HG03575 (cell line): ENCODE measurements around the gene RCAN2.

ENCODE experiments used
- ATAC-seq: cut with Tn5 transposase; IDR thresholded peaks from one replicate; pipeline ENCODE4 v1.9.1; 2021; ENCODE audit not compliant: unreplicated experiment, insufficient number of reproducible peaks, low FRiP score; ENCODE audit errors: extremely low read depth

Gene RCAN2

DNA sequence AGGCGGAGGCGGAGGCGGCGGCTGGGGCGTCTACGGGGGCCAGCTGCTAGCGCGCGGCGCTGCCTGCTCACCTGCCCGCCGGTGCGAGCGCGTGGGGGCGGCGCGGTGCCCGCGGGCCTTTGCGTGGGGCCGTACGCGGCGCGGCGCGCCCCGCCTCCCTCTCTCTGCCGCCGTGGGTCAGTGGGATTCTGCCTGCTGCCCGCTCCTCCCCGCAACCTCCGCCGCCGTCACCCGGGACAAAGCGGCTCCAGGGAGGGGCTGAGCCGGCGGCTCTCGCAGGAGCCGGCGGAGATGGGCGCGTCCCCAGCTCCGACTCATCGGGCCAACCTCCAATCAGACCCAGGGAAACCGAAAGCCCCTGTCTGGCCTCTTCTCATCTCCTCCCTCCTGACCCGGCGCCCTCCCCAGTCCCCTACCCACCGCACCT is at the start of gene RCAN2:
TSS of gene RCAN2 (minus strand) at position 249 of the 427 bp plus-strand sequence.
- ATAC-seq: no peak

DNA sequence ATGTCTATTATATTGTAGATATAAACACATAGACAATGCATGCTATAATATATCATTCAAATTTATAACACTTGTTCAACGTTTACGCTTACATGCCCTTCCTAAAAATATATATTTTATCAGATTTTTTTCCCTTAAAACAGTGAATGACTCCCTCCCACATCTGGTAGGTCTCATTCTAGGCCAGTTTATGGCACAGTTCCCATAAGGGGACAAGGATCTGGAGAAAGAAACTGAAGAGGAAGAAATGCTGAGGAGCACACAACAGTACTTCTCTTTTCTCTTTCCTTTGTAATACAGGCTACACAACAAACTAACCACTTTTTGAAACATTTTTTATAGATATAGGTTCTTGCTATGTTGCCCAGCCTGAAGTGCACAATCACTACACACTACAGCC is 48.6 kb upstream of the RCAN2 start:
- no peak for ATAC-seq

DNA sequence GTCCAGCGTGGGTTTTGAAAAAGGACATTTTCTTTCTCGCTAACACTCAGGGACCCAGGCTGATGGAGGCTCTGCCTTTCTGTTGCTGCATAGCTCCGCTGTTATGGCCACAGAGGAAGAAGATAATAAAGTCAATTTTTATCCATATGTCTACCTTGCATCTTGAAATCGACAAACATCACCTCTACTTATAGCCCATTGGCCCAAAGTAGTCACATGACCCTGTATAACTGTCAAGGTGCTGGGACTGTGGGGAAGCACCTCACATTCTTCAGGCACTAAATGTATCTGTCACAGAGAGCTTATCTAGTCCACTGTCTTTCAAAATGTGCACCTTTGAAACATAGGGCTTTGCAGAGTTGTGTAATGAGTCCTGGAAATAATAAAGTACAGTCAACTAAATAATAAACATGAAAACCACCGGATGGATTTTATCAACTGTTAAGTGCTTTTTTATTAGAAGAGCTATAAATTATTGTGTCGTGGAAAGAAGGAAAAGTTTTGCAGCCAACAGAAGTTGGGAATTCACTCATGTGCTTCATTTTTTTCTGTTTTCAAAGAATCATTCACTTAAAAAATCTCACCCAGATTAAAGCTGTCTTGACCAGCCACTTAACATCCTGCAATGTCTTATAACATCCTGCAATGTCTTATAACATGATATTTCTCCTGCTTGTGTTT is 47.7 kb upstream of the RCAN2 start:
- no peak for ATAC-seq

DNA sequence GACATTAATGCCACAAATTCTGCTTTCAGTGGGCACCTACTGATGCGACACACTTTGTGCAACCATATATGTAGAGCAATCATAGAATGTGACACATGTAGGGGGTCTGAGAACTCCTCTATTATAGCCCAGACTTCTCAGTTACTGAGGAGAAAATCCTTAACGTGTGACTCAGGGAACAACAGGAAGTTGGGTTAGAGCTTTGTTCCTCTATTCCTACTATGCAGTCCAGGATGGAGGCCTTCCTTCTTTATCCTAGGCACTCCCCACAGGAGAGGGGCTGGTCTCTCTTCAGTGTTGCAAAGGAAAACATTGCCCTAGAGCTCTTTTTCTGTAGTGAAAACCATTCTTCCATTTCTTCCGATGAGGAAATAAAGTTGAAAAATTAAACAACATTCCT is 39.6 kb upstream of the RCAN2 start:
- no peak for ATAC-seq

DNA sequence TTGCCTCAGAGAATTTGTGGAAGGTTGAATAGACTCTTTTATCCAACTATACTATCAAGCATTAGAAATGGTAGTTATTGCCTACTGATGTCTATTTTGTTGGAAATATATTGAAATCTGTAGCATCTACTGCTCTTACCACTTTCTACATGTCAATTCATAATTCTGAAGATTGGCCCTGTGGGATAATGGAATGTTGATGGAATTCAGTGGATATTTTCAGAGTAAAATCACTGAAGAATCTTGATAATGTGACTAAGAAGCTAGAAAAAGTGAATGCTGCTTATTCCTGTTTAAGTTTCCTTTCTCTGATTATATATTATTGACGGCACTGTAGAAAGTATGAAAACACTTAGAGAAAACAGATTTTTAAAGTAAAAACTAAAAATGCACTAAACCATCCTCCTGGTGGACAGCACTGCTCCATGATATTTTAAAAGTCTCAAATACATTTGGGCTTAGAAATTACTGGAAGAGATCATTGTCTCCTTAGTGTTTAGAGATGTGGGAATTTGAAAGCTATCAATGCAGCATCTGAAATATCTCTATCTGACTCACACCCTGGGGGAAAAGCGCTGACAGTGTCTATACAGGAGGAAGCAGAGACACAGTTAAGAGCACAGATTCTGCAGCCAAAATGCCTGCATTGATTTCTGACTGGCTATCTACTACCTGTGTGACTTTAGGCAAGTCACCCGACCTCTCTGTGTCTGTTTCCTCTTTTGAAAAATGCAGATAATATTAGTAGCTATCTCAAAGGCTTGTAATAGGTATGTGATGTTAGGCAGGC is 37.9 kb upstream of the RCAN2 start:
- no peak for ATAC-seq

DNA sequence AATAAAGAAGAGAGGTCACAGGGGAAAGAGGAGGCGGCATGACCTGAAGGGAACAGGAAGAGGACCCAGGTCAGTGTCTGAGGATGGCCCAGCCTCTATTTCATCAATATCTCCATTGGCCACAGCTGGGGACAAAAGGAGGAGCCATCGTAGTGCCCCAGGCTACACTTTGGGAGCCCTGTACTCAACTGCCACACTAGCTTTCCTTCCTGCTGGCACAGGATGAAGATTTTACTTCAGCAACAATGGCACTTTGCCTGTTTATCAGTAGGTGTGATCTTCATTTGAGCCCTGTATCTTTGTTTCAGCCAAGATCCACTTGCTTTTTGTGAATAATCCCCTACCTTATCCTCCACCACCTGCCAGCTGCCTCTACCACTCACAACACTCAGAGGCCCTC is 35.4 kb upstream of the RCAN2 start:
- ATAC-seq: no peak

DNA sequence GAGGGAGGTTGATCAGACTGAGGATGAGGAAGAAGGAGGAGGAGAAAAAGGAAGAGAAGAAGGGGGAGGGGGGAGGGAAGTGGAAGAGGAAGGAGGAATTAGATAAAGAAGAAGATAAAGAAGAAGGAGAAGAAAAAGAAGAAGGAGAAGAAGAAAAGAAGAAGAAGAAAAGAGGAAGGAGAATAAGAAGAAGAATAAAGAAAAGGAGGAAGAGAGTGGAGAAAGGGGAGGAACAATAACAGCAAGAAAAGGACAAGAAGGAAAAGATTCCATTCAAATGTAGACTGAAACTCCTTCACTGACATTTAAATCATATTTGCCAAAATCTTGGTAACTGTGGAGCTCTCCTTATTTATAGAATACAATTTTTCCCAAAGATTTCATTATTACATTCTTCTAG is 34.3 kb upstream of the RCAN2 start:
- no peak for ATAC-seq

DNA sequence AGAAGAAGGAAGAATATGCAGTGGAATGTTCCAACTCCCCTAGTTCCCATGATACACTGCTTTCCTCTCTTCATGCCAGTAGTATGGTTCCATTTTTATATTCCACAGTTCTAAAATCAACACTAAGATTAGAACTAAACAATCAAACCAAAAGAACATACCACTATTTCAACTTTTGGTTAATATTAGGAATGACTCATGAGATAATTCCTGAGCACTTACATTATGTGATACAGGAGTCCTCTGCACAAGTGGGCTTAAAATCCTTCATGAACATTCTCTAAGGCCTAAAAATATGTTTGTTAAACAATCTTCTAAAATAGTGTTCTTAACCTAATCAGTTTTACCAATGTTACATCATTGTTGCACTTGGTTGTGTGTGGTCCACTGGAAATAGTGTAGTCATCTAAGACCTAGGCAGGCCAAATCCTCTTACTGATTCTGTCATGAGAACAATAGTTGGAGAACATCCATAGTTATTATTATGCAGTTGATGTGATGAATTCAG is 30.3 kb upstream of the RCAN2 start:
- ATAC-seq: no peak

DNA sequence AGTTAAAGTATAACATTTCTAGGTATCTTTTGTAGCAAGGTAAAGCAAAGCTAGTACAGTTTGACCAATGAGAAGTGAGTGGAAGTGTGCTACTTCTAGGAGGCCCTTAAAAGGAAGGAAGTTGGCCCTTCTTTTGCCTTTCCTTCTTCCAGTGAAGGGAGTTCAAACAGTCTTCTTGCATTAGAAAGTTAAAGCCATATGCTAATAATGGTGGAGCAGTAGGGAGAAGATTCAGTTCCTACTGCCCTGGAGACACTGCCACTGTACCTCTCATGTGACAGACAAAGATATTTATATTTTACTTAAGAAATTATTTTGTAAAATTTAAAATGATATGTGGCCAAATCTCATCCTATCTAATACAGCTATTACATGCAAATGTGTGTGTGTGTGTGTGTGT is 26.0 kb upstream of the RCAN2 start:
- ATAC-seq: no peak

DNA sequence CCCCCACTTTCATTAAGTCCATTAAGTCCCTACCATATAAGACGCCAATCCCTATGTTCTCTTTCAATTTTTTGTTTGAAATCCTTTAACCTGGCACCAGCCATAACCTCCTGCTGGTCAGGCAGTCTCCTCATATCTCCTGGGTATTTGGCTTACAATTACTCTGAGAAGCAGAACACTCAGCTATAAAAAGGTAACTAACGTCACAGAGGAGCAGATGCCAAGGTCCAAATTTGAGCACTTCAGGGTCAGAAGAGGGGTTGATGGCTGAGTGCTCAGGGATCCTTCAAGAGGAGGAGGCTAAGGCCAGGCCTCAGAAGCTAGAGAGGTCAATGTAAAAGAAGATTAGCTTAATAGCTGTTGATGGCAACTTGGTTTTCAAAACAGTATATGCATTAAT is 22.3 kb upstream of the RCAN2 start:
- ATAC-seq: no peak

DNA sequence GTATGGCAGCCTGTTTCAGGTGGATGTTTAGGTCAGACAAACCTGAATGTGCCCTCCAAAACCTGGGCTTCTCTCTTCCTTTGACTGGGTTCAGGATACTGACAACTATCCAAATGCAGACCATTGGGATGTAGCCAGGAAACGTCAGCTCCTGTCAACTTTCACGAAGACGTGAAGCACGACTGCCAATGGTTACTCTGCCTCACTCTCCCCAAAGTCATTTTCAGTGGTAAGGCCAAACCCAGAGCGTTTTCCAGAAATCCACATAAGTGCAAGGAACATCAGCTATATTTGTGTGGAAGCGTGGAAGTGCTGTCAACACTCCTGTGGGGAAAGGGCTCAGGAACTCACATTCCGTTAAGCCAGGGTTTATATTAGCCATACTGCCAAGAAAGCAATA is 20.1 kb upstream of the RCAN2 start:
- ATAC-seq: no peak

DNA sequence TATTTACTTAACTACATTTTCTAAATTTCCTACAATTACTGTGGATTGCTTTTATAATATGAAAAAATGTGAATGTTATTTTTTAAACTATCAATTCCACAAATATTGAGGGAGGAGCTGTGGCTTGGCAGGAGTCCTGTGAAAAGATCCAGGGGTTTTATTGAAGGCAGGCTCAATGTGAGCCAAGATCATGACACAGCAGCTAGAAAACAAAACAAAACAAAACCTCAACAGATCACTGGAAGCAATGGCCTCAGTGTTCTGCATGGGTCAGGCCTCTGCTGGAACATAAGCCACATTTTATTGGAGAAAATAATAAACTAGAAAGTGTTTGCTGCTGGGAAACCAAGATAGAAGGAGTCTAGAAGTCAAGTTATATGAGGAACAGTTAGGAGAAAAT is 19.4 kb upstream of the RCAN2 start:
- no peak for ATAC-seq

DNA sequence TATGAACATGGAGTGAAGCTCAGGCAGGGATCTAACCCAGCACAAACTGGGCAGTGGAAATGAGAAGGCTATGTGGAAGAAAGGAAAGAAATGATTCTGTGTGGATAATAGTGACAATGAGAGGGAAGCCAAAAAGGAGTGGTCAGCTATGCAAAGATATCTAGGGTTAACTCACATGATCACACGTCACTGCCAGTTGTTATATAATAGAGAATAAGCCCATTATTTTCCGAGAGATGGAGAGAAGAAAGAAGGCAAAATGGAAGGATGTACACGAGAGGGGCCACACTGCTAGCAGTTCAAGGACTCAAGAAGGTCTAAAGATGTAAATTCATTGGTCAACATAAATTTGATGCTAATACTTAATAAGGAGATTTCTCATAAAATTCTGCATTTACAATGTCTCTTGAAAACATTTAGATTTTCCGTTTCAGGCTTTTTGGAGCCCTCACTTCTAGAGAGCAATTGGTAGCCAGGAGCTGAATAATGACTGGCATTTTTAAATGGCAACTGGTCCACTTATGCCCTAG is 18.8 kb upstream of the RCAN2 start:
- no peak for ATAC-seq

DNA sequence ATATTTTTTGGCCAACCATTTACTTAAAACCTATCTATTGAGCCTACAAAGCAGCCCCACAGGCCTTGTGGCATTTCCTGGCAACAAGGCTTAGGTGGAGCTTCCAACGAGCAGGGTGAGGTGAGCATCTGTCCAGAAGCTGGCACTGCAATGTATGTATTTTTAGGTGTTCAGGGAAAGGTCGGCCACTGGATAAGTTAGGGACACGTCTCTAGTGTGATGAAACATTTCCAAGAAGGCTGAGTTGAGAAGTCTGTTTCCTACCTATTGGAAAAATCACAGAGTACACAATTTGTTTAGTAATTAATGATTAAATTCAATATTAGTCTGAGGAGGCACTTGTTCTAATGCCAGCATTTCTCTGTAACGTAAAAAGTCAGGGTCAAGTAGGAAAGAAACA is 17.8 kb upstream of the RCAN2 start:
- ATAC-seq: no peak

DNA sequence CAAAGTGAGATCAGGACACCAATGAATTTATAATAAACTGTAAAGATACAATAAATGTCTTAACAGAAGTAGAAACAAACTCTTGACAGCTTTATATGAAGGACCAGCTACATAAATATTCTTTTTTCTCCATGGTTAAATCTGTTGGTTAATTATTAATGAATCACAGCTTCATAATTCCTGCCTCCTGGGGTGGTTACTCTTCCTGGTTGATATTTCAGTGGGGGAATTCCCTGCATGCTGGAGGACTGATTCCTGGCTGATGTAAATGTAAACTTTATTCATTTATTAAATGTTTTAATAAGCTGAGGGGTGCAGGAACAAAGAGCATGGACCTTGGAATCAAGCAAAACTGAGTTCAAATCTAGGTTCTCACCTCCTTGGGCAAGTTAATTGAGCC is 16.2 kb upstream of the RCAN2 start:
- no peak for ATAC-seq

DNA sequence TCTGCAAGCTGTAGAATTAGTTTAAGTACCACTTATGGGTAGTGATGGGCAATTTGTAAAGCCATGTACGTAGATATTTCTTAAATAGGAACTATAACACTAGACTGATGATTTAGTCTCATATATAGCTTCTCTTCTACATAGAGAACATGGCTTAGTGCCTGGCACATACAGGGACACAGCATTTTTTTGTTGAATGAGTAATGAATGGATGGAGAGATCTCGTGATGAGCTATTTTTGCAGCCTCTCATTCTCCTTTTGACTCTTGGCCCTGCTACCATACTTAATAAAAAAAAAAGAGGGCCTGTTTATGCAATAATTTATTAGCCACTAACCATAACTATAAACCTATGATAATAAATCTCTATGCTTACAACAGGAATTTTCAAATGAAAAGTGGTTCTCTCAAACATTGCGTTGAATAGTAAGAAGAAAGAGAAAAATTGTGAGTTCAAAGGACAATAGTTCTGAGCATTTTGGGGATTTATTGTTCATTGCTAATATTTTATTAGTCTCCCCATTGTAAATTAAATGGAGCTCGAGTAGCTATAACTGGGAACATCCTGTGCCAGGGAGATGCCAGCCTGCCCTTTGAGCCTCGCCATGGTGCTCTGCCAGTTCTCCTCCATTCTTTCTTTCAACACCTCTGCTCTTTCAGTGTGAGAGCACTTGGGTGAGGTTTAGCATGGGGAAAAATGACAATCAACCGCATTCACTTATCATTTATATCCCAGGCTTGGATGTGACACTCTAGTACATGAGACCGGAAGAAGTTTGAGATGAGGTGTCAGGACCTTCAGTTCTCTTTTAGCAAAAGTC is 14.7 kb upstream of the RCAN2 start:
- no peak for ATAC-seq

DNA sequence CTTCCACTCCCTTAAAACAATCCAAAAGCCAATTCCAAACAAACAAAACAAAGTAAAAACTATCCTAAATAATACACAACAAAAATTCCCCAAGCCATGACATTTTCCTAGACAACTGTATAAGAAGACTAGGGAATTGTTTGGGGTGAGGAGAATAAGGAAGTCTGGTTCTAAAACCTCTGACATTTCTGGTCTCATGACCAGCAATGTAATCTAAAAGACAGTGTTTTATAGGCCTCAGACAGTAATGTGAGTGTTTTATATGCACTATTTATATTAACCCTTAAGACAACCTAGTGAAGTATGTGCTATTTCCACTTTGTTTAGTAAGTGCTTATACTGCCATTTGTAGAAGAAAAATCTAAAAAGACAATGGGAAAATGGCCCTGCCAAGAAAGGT is 13.0 kb upstream of the RCAN2 start:
- ATAC-seq: no peak

DNA sequence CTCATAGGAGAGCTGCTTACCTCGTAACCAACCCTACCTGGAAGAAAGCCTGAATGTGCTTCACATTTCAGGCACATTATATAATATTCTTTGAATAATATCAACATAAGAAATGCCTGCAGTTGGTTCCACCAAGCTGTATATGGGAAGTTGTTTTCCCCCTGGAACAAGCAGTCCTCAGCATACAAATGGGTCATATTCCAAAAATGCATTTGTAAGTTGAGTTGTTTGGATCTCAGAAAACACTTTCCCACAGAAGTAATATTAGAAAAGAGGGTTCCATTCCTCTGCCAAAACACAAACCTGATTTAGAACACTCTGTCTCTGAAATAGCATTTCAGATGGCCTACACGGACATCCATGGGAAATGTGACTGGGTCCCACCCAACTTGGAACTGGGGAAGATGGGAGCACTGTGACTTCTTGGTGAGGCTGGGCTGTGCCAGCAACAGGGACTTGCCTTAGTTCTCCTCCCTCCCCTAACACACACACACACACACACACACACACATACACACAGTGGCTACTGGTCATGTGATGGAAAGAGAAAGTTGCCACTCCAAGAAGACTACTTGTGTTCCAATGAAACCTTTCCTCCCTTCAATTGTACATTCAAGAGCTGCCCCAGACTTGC is 11.4 kb upstream of the RCAN2 start:
- ATAC-seq: no peak
